Measurements from ENCODE around the gene SDF4. TPM values are rescaled to one million over a fixed set of nuclear protein-coding genes. Genes with fewer than 3 reads are reported as not detected.

SDF4 gene
- total and polyA plus RNA-seq, 2 of the 13 experiments (the other 11 are each of a cell fraction or from before 2014, with no cell fraction given): 80.8 to 107 TPM

DNA sequence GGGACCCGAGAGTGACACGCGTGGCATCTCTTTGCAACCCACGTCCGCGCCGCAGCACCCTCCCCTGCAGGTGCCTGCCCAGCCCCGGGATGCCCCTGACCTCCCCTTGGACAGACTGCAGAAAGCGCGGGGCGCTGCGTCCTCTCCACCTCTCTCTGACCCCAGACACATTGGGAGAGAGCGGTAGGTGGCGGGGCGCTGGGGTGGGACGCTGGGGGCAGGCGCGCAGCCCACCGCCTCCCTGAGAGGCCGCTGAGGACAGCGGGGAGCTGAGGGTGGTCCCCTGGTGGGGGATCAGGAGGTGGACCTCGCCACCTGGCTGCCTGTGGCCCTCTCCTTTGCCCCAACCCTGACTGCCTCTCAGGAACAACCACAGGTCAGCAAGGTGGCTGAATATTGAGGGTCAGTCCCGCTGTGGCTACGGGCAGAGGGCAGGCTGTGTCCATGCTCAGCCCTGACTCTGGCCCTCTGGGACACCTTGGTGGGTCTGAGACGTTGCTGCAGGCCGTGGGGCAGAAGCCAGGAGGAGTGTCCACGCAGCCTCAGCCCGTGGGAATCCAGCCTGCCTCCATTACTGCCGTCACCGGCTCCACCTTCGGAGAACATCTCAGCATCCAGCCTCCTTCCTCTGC, 42.6 kb upstream of the SDF4 start (continued):
- TF ChIP-seq, protein P1, sequence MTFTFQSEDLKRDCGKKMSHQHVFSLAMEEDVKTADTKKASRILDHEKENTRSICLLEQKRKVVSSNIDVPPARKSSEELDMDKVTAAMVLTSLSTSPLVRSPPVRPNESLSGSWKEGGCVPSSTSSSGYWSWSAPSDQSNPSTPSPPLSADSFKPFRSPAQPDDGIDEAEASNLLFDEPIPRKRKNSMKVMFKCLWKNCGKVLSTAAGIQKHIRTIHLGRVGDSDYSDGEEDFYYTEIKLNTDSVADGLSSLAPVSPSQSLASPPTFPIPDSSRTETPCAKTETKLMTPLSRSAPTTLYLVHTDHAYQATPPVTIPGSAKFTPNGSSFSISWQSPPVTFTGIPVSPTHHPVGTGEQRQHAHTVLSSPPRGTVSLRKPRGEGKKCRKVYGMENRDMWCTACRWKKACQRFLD (CRISPR knock-in tag; IDR thresholded peaks at IDR 0.05; ENCODE audit: borderline replicate concordance): 0 out of 2 replicates have a peak, but pooled peaks have one; percentile 7
- TF ChIP-seq, protein P2, sequence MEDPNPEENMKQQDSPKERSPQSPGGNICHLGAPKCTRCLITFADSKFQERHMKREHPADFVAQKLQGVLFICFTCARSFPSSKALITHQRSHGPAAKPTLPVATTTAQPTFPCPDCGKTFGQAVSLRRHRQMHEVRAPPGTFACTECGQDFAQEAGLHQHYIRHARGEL (CRISPR knock-in tag; IDR thresholded peaks at IDR 0.05): no peak
- TF ChIP-seq, protein P3, sequence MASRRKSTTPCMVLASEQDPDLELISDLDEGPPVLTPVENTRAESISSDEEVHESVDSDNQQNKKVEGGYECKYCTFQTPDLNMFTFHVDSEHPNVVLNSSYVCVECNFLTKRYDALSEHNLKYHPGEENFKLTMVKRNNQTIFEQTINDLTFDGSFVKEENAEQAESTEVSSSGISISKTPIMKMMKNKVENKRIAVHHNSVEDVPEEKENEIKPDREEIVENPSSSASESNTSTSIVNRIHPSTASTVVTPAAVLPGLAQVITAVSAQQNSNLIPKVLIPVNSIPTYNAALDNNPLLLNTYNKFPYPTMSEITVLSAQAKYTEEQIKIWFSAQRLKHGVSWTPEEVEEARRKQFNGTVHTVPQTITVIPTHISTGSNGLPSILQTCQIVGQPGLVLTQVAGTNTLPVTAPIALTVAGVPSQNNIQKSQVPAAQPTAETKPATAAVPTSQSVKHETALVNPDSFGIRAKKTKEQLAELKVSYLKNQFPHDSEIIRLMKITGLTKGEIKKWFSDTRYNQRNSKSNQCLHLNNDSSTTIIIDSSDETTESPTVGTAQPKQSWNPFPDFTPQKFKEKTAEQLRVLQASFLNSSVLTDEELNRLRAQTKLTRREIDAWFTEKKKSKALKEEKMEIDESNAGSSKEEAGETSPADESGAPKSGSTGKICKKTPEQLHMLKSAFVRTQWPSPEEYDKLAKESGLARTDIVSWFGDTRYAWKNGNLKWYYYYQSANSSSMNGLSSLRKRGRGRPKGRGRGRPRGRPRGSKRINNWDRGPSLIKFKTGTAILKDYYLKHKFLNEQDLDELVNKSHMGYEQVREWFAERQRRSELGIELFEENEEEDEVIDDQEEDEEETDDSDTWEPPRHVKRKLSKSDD (CRISPR knock-in tag; IDR thresholded peaks at IDR 0.05; ENCODE audit: low read depth): peak; percentile 23; the same call in 1 of the 2 replicates
- TF ChIP-seq ZNF10 (CRISPR knock-in tag; IDR thresholded peaks at IDR 0.05; ENCODE audit: borderline replicate concordance, low read depth) (no peak), ZNF501 (CRISPR knock-in tag; IDR thresholded peaks at IDR 0.05) (peak; percentile 32; the same call in 1 of the 2 replicates)
